Activated naive CD8-positive, alpha-beta T cell treated with anti-CD3 and anti-CD28 coated beads for 36 hours (primary cell): ENCODE measurements around the gene ADIPOR1. TPM values are rescaled to one million over a fixed set of nuclear protein-coding genes. Genes with fewer than 3 reads are reported as not detected.

ENCODE experiments used
- DNase-seq: peaks from one replicate; pipeline ENCODE4 v3.0.0; 2021
- H3K27ac Mint-ChIP-seq: one replicate; pipeline ENCODE4 v1.8.0; 2022; ENCODE audit warnings: mild to moderate bottlenecking, moderate library complexity, mixed read lengths
- H3K27me3 Mint-ChIP-seq: one replicate; pipeline ENCODE4 v1.8.0; 2022; ENCODE audit warnings: mild to moderate bottlenecking, mixed read lengths
- H3K36me3 Mint-ChIP-seq: one replicate; pipeline ENCODE4 v1.8.0; 2021; ENCODE audit warnings: mild to moderate bottlenecking, mixed read lengths
- H3K4me1 Mint-ChIP-seq: one replicate; pipeline ENCODE4 v1.8.0; 2021; ENCODE audit warnings: mixed read lengths
- H3K4me3 Mint-ChIP-seq: one replicate; pipeline ENCODE4 v1.8.0; 2022; ENCODE audit warnings: mild to moderate bottlenecking, moderate library complexity, mixed read lengths
- H3K9me3 Mint-ChIP-seq: one replicate; pipeline ENCODE4 v1.8.0; 2022; ENCODE audit warnings: mixed read lengths
- total RNA-seq, 2 experiments: library from RNA; stranded (reverse); gene quantifications; one replicate each; pipeline ENCODE4 v1.2.3, GENCODE V29; 2021

ADIPOR1 gene
- total RNA-seq, 2 experiments from 2014 or later: 77.3 to 82.1 TPM

GRCh38 chr1:202982715-202983430 lies 24.8 kb upstream of the ADIPOR1 start:
- Mint-ChIP-seq H3K27ac (no peak overlapping the region), H3K36me3 (no peaks in the 10 kb centered on the region), H3K4me3 (no peak overlapping the region), H3K27me3 (peaks cover 8% of the 10 kb centered on the region), H3K4me1 (no peaks in the 10 kb centered on the region), H3K9me3 (no peaks in the 10 kb centered on the region)
- DNase-seq: no peak

DNA sequence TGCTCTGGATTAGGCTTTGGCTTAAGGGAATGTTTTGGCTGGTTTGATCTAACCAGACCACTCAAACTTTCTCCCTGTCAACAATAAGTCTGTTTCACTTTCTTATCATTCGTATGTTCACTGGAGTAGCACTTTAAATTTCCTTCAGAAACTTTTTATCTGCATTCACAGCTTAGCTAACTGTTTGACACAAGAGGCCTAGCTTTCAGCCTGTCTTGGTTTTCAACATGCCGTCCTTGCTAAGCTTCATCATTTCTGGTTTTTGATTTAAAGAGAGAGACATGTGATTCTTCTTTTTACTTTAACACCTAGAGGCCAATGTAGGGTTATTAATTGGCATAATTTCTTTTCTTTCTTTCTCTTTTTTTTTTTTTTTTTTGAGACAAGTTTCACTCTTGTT lies 23.8 kb upstream of the ADIPOR1 start:
- Mint-ChIP-seq H3K9me3 (no peaks in the 10 kb centered on the region), H3K36me3 (no peaks in the 10 kb centered on the region), H3K27ac (no peak overlapping the region), H3K4me3 (no peak overlapping the region), H3K27me3 (peaks cover 8% of the 10 kb centered on the region), H3K4me1 (no peaks in the 10 kb centered on the region)
- no peak for DNase-seq

DNA sequence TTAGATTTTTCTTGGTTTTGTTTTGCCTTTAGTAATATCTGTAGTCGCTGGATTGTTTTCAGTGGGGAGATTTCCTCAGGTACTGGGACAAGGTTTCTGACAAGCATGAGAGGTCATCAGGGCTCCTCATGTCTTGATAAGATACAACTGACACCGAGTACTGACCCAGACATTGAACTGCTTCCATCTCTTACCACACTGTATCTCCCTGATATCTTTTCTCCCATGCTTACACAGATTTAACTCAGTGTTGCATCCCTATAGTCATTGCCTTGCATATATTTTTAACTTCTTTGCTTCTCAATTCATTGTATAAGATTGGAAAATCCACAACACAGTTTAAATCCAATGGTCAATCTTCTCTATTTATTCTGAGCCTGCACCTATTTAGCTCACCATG lies 21.3 kb upstream of the ADIPOR1 start:
- H3K9me3 Mint-ChIP-seq: no peaks in the 10 kb centered on the region
- H3K36me3 Mint-ChIP-seq: no peaks in the 10 kb centered on the region
- H3K27ac Mint-ChIP-seq: no peak overlapping the region
- H3K4me1 Mint-ChIP-seq: no peaks in the 10 kb centered on the region
- DNase-seq: no peak
- peaks cover 13% of the 10 kb centered on the region for H3K27me3 Mint-ChIP-seq
- no peak overlapping the region for H3K4me3 Mint-ChIP-seq

DNA sequence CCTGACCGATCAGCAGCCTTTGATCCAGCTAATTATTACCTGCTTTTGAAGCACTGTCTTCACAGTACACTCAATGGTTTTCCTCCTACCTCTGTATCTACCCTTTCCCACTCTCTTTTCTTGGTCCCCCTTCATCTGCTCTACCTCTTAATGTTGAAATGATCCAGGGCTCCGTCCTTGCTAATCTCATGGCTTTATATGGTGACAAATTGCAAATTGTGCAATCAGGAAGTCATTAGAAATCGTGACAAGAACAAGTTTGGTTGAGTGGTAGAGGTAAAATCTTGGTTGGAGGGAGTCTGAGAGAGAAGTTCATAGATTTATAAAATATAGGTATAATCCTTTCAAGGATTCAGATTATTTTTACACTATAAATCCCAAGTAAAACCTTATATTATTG lies 18.5 kb upstream of the ADIPOR1 start:
- DNase-seq: no peak
- Mint-ChIP-seq H3K9me3 (no peaks in the 10 kb centered on the region), H3K4me3 (no peak overlapping the region), H3K27ac (no peak overlapping the region), H3K27me3 (peaks cover 13% of the 10 kb centered on the region), H3K36me3 (no peaks in the 10 kb centered on the region), H3K4me1 (no peaks in the 10 kb centered on the region)

DNA sequence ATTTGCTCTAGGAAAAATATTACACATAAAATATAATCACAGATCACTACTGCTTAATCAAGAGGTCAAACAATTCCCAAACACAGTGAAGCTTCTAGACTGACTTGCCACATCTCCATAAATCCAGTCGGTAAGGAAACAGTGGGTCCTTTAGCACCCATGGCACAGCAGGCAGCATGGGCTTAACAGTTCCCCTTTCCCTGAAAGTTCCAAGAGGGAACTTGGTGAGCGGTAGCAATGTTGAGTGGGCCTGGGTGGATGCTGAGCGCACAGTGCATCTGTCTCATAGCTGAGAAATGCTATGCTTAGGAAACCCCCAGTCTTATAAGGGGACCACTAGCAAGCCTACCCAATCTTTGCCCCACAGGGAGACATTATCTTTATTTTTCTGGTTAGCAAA lies 16.7 kb upstream of the ADIPOR1 start:
- Mint-ChIP-seq H3K27me3 (peaks cover 10% of the 10 kb centered on the region), H3K27ac (no peak overlapping the region), H3K4me1 (no peaks in the 10 kb centered on the region), H3K36me3 (no peaks in the 10 kb centered on the region), H3K4me3 (no peak overlapping the region), H3K9me3 (no peaks in the 10 kb centered on the region)
- no peak for DNase-seq

DNA sequence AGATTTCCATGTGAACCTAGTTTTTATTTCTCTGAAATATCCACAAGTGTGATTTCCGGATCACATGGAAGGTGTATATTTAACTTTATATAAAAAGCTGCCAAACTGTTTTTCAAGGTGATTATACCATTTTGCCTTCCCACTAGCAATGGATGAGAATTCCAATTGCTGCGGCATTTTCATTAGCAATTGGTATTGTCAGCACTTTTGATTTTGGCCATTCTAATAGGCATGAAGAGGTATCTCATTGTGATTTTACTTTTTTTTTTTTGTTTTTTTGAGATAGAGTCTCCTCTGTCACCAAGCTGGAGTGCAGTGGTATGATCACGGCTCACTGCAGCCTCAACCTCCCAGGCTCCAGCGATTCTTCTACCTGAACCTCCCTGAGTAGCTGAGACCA lies 13.9 kb upstream of the ADIPOR1 start:
- peaks cover 15% of the 10 kb centered on the region for H3K4me1 Mint-ChIP-seq
- peaks cover 5% of the 10 kb centered on the region for H3K27me3 Mint-ChIP-seq
- H3K9me3 Mint-ChIP-seq: no peaks in the 10 kb centered on the region
- H3K36me3 Mint-ChIP-seq: no peaks in the 10 kb centered on the region
- no peak overlapping the region for H3K4me3 Mint-ChIP-seq
- no peak overlapping the region for H3K27ac Mint-ChIP-seq
- no peak for DNase-seq

DNA sequence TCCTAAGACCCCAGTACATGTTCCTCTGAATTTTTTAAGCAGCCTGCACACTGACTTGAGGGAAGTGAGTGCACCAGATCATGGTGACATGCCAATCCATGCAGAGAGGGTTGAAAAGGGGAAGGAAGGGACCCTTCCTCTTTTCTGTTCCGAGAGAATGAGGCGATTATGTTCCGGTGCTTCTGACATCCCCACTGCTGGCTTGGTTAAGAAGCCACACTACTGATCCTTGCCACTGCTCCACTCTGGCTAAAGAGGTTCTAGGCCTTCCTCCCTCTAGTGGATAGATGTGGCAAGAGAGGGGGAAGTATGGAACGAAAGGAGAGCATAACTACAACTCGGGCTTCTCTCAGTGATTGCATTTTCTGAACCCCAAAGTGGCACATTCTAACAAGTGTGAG lies 10.8 kb upstream of the ADIPOR1 start:
- Mint-ChIP-seq H3K9me3 (no peaks in the 10 kb centered on the region), H3K4me3 (no peak overlapping the region), H3K27ac (no peak overlapping the region), H3K4me1 (peaks cover 24% of the 10 kb centered on the region), H3K27me3 (no peaks in the 10 kb centered on the region), H3K36me3 (no peaks in the 10 kb centered on the region)
- DNase-seq: peak; percentile 46

DNA sequence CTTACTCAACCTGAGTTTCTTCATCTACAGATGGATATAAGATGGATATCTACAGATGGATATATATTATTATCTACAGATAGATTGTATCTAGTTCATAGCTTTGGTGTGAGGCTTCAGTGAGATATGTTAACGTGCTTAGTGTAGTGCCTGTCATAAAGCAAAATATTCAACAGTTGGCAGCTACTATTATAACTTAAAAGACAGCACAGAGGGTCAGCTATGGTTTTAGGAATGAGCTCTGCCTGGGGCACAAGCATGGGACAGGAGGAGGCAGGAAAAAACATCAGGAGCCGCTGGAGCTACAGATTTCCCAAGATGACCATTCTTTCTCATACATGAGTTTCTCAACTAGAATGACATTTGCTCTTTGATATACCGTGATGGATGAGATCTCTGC lies 10.2 kb upstream of the ADIPOR1 start:
- peaks cover 1% of the 10 kb centered on the region for H3K36me3 Mint-ChIP-seq
- H3K27me3 Mint-ChIP-seq: no peaks in the 10 kb centered on the region
- no peak for DNase-seq
- peaks cover 24% of the 10 kb centered on the region for H3K4me1 Mint-ChIP-seq
- H3K9me3 Mint-ChIP-seq: no peaks in the 10 kb centered on the region
- peak overlapping the region; percentile 85 for H3K4me3 Mint-ChIP-seq
- H3K27ac Mint-ChIP-seq: no peak overlapping the region

GRCh38 chr1:202967684-202968281 lies 9.7 kb upstream of the ADIPOR1 start:
- DNase-seq: no peak

GRCh38 chr1:202966006-202966898 lies 8.1 kb upstream of the ADIPOR1 start:
- H3K4me1 Mint-ChIP-seq: peaks cover 24% of the 10 kb centered on the region
- H3K27me3 Mint-ChIP-seq: no peaks in the 10 kb centered on the region
- no peak for DNase-seq
- H3K4me3 Mint-ChIP-seq: peak overlapping the region; percentile 78
- no peak overlapping the region for H3K27ac Mint-ChIP-seq
- H3K36me3 Mint-ChIP-seq: peaks cover 1% of the 10 kb centered on the region
- no peaks in the 10 kb centered on the region for H3K9me3 Mint-ChIP-seq

More at GRCh38 chr1:202967684-202968281, 9.7 kb upstream of the ADIPOR1 start:
- Mint-ChIP-seq H3K27ac (peak overlapping the region; percentile 81), H3K9me3 (no peaks in the 10 kb centered on the region), H3K4me3 (peak overlapping the region; percentile 85), H3K36me3 (peaks cover 1% of the 10 kb centered on the region), H3K27me3 (no peaks in the 10 kb centered on the region), H3K4me1 (peaks cover 24% of the 10 kb centered on the region)

GRCh38 chr1:202965422-202965821 lies 7.3 kb upstream of the ADIPOR1 start:
- Mint-ChIP-seq H3K27me3 (no peaks in the 10 kb centered on the region), H3K27ac (no peak overlapping the region), H3K9me3 (no peaks in the 10 kb centered on the region), H3K36me3 (peaks cover 1% of the 10 kb centered on the region), H3K4me3 (no peak overlapping the region), H3K4me1 (peaks cover 24% of the 10 kb centered on the region)
- DNase-seq: no peak

DNA sequence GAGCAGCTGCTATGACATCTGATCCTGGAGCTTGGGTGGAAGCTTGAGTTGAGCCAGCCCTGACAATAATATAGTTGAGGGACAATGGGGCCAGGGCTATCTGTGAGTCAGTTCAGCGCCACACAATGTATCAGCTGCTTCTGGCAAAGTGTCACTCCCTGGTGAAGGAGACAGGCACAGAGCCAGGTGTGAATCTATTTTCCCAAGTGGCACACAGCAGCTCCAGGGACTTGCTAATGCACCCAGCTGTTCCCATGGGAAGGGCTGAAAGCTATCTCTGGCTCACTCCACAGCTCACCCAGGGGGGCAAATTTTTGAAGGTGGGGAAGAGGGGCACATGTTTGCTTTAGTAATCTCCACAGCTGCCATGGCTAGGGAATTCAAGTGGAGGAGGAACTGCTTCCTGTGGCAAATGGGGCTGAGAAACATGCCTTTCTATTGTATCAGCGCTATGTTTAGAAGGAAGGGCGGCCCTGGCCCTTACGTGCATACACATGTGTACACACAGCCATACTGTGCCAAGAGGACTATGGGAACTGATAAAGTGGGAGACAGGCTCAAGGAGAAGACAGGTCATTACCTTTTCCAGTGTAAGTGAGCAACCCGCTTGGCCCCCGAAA lies 6.8 kb upstream of the ADIPOR1 start:
- Mint-ChIP-seq H3K4me1 (peaks cover 24% of the 10 kb centered on the region), H3K27me3 (no peaks in the 10 kb centered on the region), H3K36me3 (peaks cover 1% of the 10 kb centered on the region), H3K4me3 (no peak overlapping the region), H3K27ac (no peak overlapping the region), H3K9me3 (no peaks in the 10 kb centered on the region)
- DNase-seq: no peak

DNA sequence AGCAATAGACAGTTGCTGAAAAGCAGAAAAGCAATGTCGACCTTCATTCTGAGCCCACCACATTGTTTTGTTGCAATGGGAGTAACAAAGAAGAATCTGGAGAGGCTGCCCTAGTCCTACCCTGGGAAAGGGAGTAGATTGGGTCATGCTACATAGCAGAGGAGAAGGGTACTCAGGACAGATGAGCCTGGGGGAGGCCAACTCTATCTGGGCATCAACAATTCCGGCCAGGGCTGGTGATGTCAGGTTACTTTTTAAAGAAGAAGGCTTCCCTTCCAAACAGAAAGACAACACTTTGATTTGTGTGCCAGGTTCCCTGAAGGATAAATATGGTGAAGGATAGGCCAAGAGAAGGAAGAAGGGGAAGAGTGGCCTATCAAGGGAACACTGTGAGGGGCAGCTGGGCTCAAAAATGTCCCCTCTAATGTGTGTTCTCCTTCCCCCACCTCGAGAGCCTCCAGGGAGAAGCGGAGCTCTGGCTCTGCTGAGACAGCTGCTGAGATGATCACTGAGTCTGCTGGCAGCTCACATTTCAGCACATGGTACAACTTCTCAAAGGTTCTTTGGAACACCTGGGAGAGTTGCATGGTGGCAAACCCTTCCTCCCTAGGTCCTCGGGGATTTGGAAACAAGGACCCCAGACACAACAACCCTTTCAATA lies 3.2 kb upstream of the ADIPOR1 start:
- no peak for DNase-seq
- peaks cover 22% of the 10 kb centered on the region for H3K4me1 Mint-ChIP-seq
- H3K4me3 Mint-ChIP-seq: no peak overlapping the region
- no peaks in the 10 kb centered on the region for H3K9me3 Mint-ChIP-seq
- no peak overlapping the region for H3K27ac Mint-ChIP-seq
- no peaks in the 10 kb centered on the region for H3K27me3 Mint-ChIP-seq
- H3K36me3 Mint-ChIP-seq: peaks cover 1% of the 10 kb centered on the region

DNA sequence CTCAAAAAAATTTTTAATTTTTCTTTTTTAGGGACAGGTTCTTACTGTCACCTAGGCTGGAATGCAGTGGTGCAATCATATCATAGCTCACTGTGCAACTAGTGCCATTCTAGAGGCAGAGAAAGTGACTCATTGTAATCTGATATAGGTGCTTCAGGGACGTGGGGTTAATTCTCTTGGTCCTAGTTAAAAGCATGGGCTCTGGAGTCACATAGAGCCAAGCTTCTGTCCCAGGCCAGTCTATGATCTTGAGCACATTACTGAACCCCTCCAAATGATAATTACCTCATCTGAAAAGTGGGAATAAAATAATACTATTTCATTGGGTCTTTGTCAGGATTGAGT lies 1.1 kb upstream of the ADIPOR1 start:
- Mint-ChIP-seq H3K4me1 (peaks cover 25% of the 10 kb centered on the region), H3K4me3 (no peak overlapping the region)
- no peak for DNase-seq

More for the DNA sequence above, 1.1 kb upstream of the ADIPOR1 start:
- Mint-ChIP-seq H3K27me3 (no peaks in the 10 kb centered on the region), H3K36me3 (peaks cover 4% of the 10 kb centered on the region), H3K9me3 (no peaks in the 10 kb centered on the region), H3K27ac (no peak overlapping the region)
